Spleen (tissue), 11 donors: ENCODE results near the gene TSPAN14. TPM values are rescaled to one million over a fixed set of nuclear protein-coding genes. Genes with fewer than 3 reads are reported as not detected.

Source experiments
- DNase-seq: peaks from one replicate; pipeline ENCODE4 v3.0.0-alpha.2; 2020
- H3K27ac ChIP-seq, 8 donors: fragments of 200-600 bp; sonication (generic) in 7 of 8; 1 replicate in 4 of 8; 2 replicates in 4 of 8; pipeline versions ENCODE4 v1.5.0 to v1.8.0; 2016 to 2021; ENCODE audit warnings: inconsistent platforms in 4 of 8, mild to moderate bottlenecking in 4 of 8, moderate library complexity in 1 of 8
- H3K27me3 ChIP-seq, 7 donors: fragments of 200-600 bp; sonication (generic) in 6 of 7; replicated peaks in 1 of 7; 1 replicate in 4 of 7; 2 replicates in 3 of 7; pipeline versions ENCODE4 v1.5.0 to v1.8.0; 2016 to 2021; ENCODE audit warnings: inconsistent platforms in 3 of 7, mild to moderate bottlenecking in 1 of 7
- H3K36me3 ChIP-seq, 6 donors: fragments of 200-600 bp; sonication (generic) in 5 of 6; 1 replicate in 4 of 6; 2 replicates in 2 of 6; pipeline versions ENCODE4 v1.5.0 to v1.8.0; 2016 to 2021; ENCODE audit warnings: inconsistent platforms in 2 of 6
- H3K4me1 ChIP-seq, 6 donors: fragments of 200-600 bp; sonication (generic) in 5 of 6; 1 replicate in 3 of 6; 2 replicates in 3 of 6; pipeline versions ENCODE4 v1.5.0 to v1.8.0; 2016 to 2021; ENCODE audit warnings: inconsistent platforms in 3 of 6
- H3K4me3 ChIP-seq, 8 donors: fragments of 200-600 bp; sonication (generic) in 7 of 8; 1 replicate in 4 of 8; 2 replicates in 4 of 8; pipeline versions ENCODE4 v1.5.0 to v1.8.0; 2016 to 2021; ENCODE audit warnings: inconsistent platforms in 4 of 8, mild to moderate bottlenecking in 4 of 8, moderate library complexity in 2 of 8
- H3K9me3 ChIP-seq, 8 donors: fragments of 200-600 bp; sonication (generic) in 7 of 8; 1 replicate in 4 of 8; 2 replicates in 4 of 8; pipeline versions ENCODE4 v1.5.0 to v1.8.0; 2016 to 2021; ENCODE audit warnings: inconsistent platforms in 4 of 8
- POLR2A ChIP-seq, 3 donors: fragments of 450-650 bp; IDR thresholded peaks; one replicate each; pipeline ENCODE4 v1.5.1; 2017; ENCODE audit warnings: antibody characterized with exemption in 3 of 3, mild to moderate bottlenecking in 1 of 3
- POLR2AphosphoS5 ChIP-seq, 3 donors: sonication (generic); formaldehyde crosslinking; IDR thresholded peaks; one replicate each; pipeline ENCODE4 v1.5.1; 2017; ENCODE audit warnings: antibody characterized with exemption in 3 of 3
- WGBS, 5 donors: extraction: QIAGEN DNeasy Blood & Tissue Kit in 3 of 5; methylation state at CpG; one replicate each; pipeline versions ENCODE4 v1.1.5 to v1.1.7; 2013 to 2018; 5-methylcytosine and 5-hydroxymethylcytosine counted together
- intact Hi-C: fragments of 100-400 bp; cut with DNase I; formaldehyde crosslinking; loops from one replicate; pipeline ENCODE4 v1.15.0; 2023; ENCODE audit warnings: low total_unique reads
- polyA plus RNA-seq, 3 donors: library from polyadenylated mRNA; stranded (reverse); fragments of 200-250 nt; gene quantifications; one replicate each; pipeline ENCODE4 v1.2.1, GENCODE V29; 2013
- total RNA-seq, 7 donors: library from RNA; depleted of rRNA in 3 of 7; stranded (reverse); fragments of >200 nt in 3 of 7; fragmentation: NEBNext Ultra II Directional in 4 of 7; extraction: Animal tissue kit (Norgen Biotek cat#: 25700) in 4 of 7; gene quantifications; one replicate each; pipeline versions ENCODE4 v1.1.0 to v1.2.1, GENCODE V29; 2016 to 2021
- TF ChIP-seq, protein P1 (sequence below), 11 experiments: fragments of 200-600 bp in 7 of 11; fragments of 450-650 bp in 4 of 11; sonication (generic) in 4 of 11; IDR thresholded peaks in 8 of 11; conservative IDR thresholded peaks in 3 of 11; 1 replicate in 7 of 11; 2 replicates in 4 of 11; pipeline versions ENCODE4 v1.4.0 to v1.8.0; 2016 to 2021; ENCODE audit warnings: antibody characterized with exemption in 11 of 11, inconsistent platforms in 4 of 11, mild to moderate bottlenecking in 1 of 11
- donor health status: healthy with polysubstance abuse.
- donor health status: DM: no; HTN: no; CAD: no; lungs with moderate emphysema.
- donor health status: DM: no; HTN: no; CAD: no.
- donor health status: Bipolar disorder and iron deficiency.
- donor health status: healthy.
- donor health status: DM: no; HTN: no; CAD: no.
- donor health status: DM: yes; HTN: yes; CAD: no.

TSPAN14 gene
- total and polyA plus RNA-seq, 10 donors: 13.3 to 172 (median 108) TPM

DNA sequence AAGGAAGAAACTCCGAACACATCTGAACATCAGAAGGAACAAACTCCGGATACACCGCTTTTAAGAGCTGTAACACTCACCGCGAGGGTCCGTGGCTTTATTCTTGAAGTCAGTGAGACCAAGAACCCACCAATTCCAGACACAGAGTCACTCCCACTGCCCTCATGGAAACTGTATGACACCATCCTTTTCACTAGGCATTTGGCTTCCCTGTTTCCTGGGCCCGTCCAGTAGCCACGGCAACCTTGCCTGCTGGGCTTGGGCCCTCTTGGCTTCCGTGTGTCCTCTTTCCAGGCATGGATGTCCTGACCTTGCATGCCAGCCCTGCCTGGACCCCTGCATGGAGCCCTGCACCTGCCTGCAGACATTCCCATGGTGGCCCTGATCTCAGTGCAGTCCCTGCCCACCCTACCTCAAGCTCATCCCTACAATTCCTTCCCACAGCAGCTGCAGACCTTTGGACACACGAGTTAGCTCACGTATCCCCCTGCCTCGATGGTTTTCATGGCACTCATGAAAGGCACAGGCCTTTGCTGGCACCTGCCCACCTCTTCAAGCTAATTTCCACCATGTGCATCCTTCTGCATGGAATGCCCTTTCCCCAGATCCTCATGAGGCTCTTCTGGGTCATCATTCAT is 90.3 kb downstream of the TSPAN14 start:
- no peak for TF ChIP-seq POLR2A (IDR thresholded peaks at IDR 0.05)
- TF ChIP-seq, protein P1, sequence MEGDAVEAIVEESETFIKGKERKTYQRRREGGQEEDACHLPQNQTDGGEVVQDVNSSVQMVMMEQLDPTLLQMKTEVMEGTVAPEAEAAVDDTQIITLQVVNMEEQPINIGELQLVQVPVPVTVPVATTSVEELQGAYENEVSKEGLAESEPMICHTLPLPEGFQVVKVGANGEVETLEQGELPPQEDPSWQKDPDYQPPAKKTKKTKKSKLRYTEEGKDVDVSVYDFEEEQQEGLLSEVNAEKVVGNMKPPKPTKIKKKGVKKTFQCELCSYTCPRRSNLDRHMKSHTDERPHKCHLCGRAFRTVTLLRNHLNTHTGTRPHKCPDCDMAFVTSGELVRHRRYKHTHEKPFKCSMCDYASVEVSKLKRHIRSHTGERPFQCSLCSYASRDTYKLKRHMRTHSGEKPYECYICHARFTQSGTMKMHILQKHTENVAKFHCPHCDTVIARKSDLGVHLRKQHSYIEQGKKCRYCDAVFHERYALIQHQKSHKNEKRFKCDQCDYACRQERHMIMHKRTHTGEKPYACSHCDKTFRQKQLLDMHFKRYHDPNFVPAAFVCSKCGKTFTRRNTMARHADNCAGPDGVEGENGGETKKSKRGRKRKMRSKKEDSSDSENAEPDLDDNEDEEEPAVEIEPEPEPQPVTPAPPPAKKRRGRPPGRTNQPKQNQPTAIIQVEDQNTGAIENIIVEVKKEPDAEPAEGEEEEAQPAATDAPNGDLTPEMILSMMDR (IDR thresholded peaks at IDR 0.05 in 8 of 11, conservative IDR thresholded peaks at IDR 0.05 in 3 of 11): no peak
- TF ChIP-seq POLR2AphosphoS5 (IDR thresholded peaks at IDR 0.05): no peak
- H3K4me3 ChIP-seq: no peak overlapping the region
- no peaks in the 10 kb centered on the region for H3K27me3 ChIP-seq
- no peaks in the 10 kb centered on the region for H3K36me3 ChIP-seq
- intact Hi-C loops: no loop called here
- no peak overlapping the region for H3K27ac ChIP-seq
- no peak for DNase-seq
- 79 to 94% (median 86%) methylated on average over 7 to 12 of the region's 12 CpGs for WGBS, 5 donors
- no peaks in the 10 kb centered on the region for H3K9me3 ChIP-seq
- peaks cover 0 to 32% (median 18%) of the 10 kb centered on the region in 6 donors for H3K4me1 ChIP-seq

DNA sequence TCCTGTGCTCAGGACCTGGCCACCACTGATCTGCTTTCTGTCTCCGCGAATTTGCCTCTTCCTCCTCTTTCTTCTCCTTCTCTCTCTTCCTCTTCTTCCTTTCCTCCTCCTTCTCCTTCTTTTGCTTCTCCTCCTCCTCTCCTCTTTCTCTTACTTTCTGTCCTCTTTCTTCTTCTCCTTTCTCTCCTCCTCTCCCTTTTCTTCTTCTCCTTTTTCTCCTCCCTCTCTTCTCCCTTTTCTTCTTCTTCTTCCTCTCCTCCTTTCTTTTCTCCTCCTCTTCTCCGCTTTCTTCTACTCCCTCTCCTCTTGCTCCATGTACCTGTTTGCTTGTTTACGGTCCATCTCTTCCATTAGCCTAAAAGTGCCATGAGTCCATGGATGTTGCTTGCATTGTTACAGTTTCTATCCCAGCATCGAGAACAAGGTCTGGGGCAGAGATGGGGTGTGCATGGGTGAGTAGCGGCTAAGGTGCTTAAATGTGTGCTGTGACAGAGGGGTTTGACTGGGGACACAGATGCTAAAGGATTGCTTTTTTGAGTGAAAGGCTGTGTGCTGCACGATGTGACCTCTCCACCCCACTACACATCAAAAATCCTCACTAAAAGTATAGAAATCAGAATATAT is 91.3 kb downstream of the TSPAN14 start:
- TF ChIP-seq POLR2AphosphoS5 (IDR thresholded peaks at IDR 0.05): no peak
- no peak for DNase-seq
- Histone ChIP-seq H3K9me3 (no peaks in the 10 kb centered on the region), H3K4me3 (no peak overlapping the region), H3K27me3 (no peaks in the 10 kb centered on the region), H3K36me3 (no peaks in the 10 kb centered on the region), H3K4me1 (peaks cover 0 to 24% (median 14%) of the 10 kb centered on the region in 6 donors), H3K27ac (no peak overlapping the region)
- intact Hi-C loops: no loop called here
- 84 to 95% (median 87%) methylated on average over 7 of the region's 7 CpGs for WGBS, 5 donors

DNA sequence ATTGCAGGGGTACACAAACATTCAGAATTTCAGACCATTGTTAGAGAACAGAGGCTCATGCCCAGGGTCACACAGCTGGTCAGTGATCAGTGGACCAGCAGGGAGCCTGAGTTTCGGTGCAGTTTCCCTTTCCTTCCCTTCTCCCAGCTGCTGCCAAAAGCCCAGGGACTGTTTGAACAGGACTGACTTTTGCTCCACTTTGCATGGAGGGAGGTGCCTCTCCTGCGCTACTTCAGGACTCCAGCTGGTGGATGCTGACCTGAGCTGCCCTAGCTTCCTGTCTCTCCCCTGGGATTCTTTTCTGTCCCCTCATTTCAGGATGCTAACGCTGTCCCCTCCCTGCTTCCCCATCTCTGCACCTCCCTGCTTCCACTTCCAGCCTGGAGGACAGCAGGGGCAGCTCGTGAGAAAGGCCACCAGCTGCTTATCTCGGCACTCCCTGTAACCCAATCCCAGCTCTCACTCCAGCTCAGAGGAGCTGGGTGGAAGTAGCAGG is 98.1 kb downstream of the TSPAN14 start:
- intact Hi-C loops: no loop called here
- 39 to 73% (median 53%) methylated on average over 5 of the region's 5 CpGs for WGBS, 5 donors
- H3K9me3 ChIP-seq: no peaks in the 10 kb centered on the region
- H3K4me1 ChIP-seq: peaks cover 0 to 4% (median 0%) of the 10 kb centered on the region in 6 donors
- no peak overlapping the region for H3K4me3 ChIP-seq
- no peak for DNase-seq
- peak overlapping the region in 3 of 8 donors; percentile 3 to 56 (median 31) for H3K27ac ChIP-seq
- no peaks in the 10 kb centered on the region for H3K36me3 ChIP-seq
- TF ChIP-seq, protein P1 (IDR thresholded peaks at IDR 0.05 in 8 of 11, conservative IDR thresholded peaks at IDR 0.05 in 3 of 11): no peak
- TF ChIP-seq POLR2AphosphoS5 (IDR thresholded peaks at IDR 0.05): peak in 2 of 3 donors; percentile 74 to 82
- H3K27me3 ChIP-seq: no peaks in the 10 kb centered on the region

DNA sequence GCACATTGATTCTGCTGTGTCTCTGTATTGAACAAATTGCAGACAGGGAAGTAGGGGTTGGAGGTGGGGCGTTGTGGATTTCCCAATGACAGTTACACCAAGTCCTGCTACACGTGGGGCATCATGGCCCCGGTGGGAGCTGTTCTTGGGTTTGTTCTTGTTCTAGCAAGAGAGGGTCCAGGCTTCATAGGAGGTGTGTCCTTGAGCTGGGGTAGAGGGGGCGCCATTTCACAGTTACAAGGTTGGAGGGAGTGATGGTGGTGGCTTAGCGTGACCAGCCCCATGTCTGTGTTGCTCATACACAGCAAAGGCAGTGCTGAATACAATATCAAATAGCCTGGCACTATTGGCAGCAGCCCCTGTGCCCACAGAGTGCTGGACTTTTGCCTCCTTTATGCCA is 99.3 kb downstream of the TSPAN14 start:
- Histone ChIP-seq H3K27me3 (no peaks in the 10 kb centered on the region), H3K4me3 (no peak overlapping the region), H3K27ac (no peak overlapping the region), H3K4me1 (peaks cover 0 to 4% (median 0%) of the 10 kb centered on the region in 6 donors), H3K36me3 (no peaks in the 10 kb centered on the region), H3K9me3 (no peaks in the 10 kb centered on the region)
- intact Hi-C loops: no loop called here
- DNase-seq: no peak
- 66 to 90% (median 78%) methylated on average over 5 of the region's 5 CpGs for WGBS, 5 donors
- TF ChIP-seq, protein P1 (IDR thresholded peaks at IDR 0.05 in 8 of 11, conservative IDR thresholded peaks at IDR 0.05 in 3 of 11): no peak
- TF ChIP-seq POLR2AphosphoS5 (IDR thresholded peaks at IDR 0.05) (no peak), POLR2A (IDR thresholded peaks at IDR 0.05) (no peak)
